ENCODE measurements around the gene ARF3. TPM values are rescaled to one million over a fixed set of nuclear protein-coding genes. Genes with fewer than 3 reads are reported as not detected.

The ARF3 gene
- total and polyA plus RNA-seq, 4 donors, result 14.1 to 29.5 (median 19.4) TPM

DNA sequence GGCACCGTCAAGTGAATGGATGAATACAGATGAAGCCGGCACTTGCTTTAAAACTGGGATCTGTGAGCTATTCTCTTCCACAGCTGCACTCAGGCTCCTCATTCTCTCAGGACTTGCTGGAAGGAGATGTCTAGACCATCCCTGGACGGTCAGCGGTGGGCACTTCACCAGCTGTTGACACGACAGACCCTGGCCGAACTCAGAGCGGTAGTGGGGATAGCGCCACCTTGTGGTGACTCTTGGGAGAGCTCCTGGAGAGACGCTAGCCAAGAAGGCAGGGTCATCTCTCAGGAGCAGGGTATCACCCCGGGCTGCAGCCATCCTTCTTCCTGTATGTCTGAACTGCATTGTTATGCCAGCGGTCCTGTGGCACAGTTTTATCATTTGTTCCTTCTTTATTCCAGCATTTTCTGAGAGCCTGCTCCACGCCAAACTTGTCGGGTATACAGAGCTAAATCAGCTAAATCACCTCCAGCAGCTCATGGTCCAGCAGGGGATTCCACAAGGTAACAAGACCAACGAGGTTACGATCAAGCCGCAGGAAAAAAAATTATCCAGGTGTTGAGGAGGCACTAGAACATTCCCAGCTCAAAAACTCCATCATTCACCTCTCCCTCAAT lies 30.9 kb upstream of the ARF3 start:
- no peak overlapping the region for H3K9ac ChIP-seq (ENCODE audit: low read depth in 1 of 2, low read length in 2 of 2)
- no peaks in the 10 kb centered on the region for H3K36me3 ChIP-seq (ENCODE audit: control insufficient read depth in 4 of 4, insufficient read depth in 3 of 4, low read depth in 1 of 4, low read length in 3 of 4)
- no peaks in the 10 kb centered on the region for H3K4me1 ChIP-seq (ENCODE audit: control insufficient read depth in 4 of 4, insufficient read depth in 4 of 4, low read length in 3 of 4)
- H3K27me3 ChIP-seq (ENCODE audit: control insufficient read depth in 4 of 4, insufficient read depth in 4 of 4, low read length in 3 of 4), result peaks cover 0 to 5% (median 1%) of the 10 kb centered on the region in 4 donors
- TF ChIP-seq, protein P1, sequence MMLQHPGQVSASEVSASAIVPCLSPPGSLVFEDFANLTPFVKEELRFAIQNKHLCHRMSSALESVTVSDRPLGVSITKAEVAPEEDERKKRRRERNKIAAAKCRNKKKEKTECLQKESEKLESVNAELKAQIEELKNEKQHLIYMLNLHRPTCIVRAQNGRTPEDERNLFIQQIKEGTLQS (IDR thresholded peaks at IDR 0.05), result no peak
- TF ChIP-seq YY1 (IDR thresholded peaks at IDR 0.05) (no peak), EGR1 (IDR thresholded peaks at IDR 0.05; ENCODE audit: low read depth in 2 of 2) (no peak), RAD21 (IDR thresholded peaks at IDR 0.05) (peak; percentile 45 to 68), RXRA (IDR thresholded peaks at IDR 0.05) (no peak), HNF4G (IDR thresholded peaks at IDR 0.05) (no peak)
- TF ChIP-seq, protein P2, sequence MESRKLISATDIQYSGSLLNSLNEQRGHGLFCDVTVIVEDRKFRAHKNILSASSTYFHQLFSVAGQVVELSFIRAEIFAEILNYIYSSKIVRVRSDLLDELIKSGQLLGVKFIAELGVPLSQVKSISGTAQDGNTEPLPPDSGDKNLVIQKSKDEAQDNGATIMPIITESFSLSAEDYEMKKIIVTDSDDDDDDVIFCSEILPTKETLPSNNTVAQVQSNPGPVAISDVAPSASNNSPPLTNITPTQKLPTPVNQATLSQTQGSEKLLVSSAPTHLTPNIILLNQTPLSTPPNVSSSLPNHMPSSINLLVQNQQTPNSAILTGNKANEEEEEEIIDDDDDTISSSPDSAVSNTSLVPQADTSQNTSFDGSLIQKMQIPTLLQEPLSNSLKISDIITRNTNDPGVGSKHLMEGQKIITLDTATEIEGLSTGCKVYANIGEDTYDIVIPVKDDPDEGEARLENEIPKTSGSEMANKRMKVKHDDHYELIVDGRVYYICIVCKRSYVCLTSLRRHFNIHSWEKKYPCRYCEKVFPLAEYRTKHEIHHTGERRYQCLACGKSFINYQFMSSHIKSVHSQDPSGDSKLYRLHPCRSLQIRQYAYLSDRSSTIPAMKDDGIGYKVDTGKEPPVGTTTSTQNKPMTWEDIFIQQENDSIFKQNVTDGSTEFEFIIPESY (IDR thresholded peaks at IDR 0.05), result no peak
- TF ChIP-seq, protein P3, sequence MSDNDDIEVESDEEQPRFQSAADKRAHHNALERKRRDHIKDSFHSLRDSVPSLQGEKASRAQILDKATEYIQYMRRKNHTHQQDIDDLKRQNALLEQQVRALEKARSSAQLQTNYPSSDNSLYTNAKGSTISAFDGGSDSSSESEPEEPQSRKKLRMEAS (IDR thresholded peaks at IDR 0.05), result no peak
- TF ChIP-seq, protein P4, sequence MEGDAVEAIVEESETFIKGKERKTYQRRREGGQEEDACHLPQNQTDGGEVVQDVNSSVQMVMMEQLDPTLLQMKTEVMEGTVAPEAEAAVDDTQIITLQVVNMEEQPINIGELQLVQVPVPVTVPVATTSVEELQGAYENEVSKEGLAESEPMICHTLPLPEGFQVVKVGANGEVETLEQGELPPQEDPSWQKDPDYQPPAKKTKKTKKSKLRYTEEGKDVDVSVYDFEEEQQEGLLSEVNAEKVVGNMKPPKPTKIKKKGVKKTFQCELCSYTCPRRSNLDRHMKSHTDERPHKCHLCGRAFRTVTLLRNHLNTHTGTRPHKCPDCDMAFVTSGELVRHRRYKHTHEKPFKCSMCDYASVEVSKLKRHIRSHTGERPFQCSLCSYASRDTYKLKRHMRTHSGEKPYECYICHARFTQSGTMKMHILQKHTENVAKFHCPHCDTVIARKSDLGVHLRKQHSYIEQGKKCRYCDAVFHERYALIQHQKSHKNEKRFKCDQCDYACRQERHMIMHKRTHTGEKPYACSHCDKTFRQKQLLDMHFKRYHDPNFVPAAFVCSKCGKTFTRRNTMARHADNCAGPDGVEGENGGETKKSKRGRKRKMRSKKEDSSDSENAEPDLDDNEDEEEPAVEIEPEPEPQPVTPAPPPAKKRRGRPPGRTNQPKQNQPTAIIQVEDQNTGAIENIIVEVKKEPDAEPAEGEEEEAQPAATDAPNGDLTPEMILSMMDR (IDR thresholded peaks at IDR 0.05; ENCODE audit: low read depth, low read length, missing input control), result peak; percentile 75
- DNase-seq (ENCODE audit: low spot score), result peak; percentile 75
- 26% methylated on average over 16 of the region's 16 CpGs for WGBS
- no peak overlapping the region for H3K4me3 ChIP-seq (ENCODE audit: low read depth in 1 of 3, low read length in 3 of 3)
- no peaks in the 10 kb centered on the region for H3K9me3 ChIP-seq (ENCODE audit: control insufficient read depth in 4 of 4, low read length in 3 of 4)
- H3K27ac ChIP-seq (ENCODE audit: low read depth in 1 of 2, low read length in 2 of 2), result no peak overlapping the region

DNA sequence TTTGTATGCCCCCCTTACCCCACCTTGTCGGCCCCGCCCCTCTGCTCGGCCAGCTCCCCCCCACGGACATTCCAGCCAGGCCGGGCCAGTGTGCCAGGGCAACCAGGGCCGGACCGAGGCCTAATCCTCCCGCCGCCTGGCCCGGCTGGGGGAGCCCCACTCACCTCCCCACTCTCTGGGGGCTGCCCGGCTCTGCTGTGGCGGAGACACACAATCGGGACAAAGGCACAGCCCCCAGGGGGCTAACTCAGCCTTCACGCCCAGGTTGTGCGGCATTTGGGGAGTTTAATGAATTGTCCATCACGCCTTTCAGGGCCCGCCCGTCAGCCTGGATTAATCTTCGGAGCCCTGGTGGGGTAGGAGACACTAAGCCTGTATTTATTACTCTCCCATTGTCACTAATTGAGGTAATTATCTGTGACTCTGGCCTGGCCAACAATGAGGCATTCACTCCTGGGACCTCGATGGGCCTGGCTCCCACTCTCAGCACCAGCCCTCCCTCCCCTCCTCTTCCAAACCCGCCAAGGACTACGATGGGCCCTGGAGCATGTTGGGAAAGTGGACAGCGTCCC lies 29.5 kb upstream of the ARF3 start:
- Histone ChIP-seq H3K27me3 (ENCODE audit: control insufficient read depth in 4 of 4, insufficient read depth in 4 of 4, low read length in 3 of 4) (peaks cover 0 to 9% (median 5%) of the 10 kb centered on the region in 4 donors), H3K27ac (ENCODE audit: low read depth in 1 of 2, low read length in 2 of 2) (no peak overlapping the region), H3K9ac (ENCODE audit: low read depth in 1 of 2, low read length in 2 of 2) (no peak overlapping the region), H3K36me3 (ENCODE audit: control insufficient read depth in 4 of 4, insufficient read depth in 3 of 4, low read depth in 1 of 4, low read length in 3 of 4) (no peaks in the 10 kb centered on the region), H3K4me3 (ENCODE audit: low read depth in 1 of 3, low read length in 3 of 3) (no peak overlapping the region), H3K9me3 (ENCODE audit: control insufficient read depth in 4 of 4, low read length in 3 of 4) (no peaks in the 10 kb centered on the region), H3K4me1 (ENCODE audit: control insufficient read depth in 4 of 4, insufficient read depth in 4 of 4, low read length in 3 of 4) (no peaks in the 10 kb centered on the region)
- no peak for DNase-seq (ENCODE audit: low spot score)
- 59% methylated on average over 23 of the region's 23 CpGs for WGBS
- no peak for TF ChIP-seq FOXA1 (IDR thresholded peaks at IDR 0.05)
- no peak for TF ChIP-seq FOXA2 (IDR thresholded peaks at IDR 0.05)
- TF ChIP-seq, protein P1 (IDR thresholded peaks at IDR 0.05), result no peak
- TF ChIP-seq EGR1 (IDR thresholded peaks at IDR 0.05; ENCODE audit: low read depth in 2 of 2), result no peak
- no peak for TF ChIP-seq TAF1 (conservative IDR thresholded peaks at IDR 0.05)
- TF ChIP-seq RAD21 (IDR thresholded peaks at IDR 0.05), result no peak
- TF ChIP-seq, protein P3 (IDR thresholded peaks at IDR 0.05), result no peak
- no peak for TF ChIP-seq SP1 (IDR thresholded peaks at IDR 0.05)
- TF ChIP-seq, protein P2 (IDR thresholded peaks at IDR 0.05), result no peak
- TF ChIP-seq, protein P4 (IDR thresholded peaks at IDR 0.05; ENCODE audit: low read depth, low read length, missing input control), result no peak
- TF ChIP-seq GABPA (IDR thresholded peaks at IDR 0.05 in 1 of 2, conservative IDR thresholded peaks at IDR 0.05 in 1 of 2), result no peak
- TF ChIP-seq HNF4A (conservative IDR thresholded peaks at IDR 0.05), result no peak
- TF ChIP-seq HNF4G (IDR thresholded peaks at IDR 0.05), result no peak
- TF ChIP-seq JUND (IDR thresholded peaks at IDR 0.05), result no peak
- TF ChIP-seq, protein P5, sequence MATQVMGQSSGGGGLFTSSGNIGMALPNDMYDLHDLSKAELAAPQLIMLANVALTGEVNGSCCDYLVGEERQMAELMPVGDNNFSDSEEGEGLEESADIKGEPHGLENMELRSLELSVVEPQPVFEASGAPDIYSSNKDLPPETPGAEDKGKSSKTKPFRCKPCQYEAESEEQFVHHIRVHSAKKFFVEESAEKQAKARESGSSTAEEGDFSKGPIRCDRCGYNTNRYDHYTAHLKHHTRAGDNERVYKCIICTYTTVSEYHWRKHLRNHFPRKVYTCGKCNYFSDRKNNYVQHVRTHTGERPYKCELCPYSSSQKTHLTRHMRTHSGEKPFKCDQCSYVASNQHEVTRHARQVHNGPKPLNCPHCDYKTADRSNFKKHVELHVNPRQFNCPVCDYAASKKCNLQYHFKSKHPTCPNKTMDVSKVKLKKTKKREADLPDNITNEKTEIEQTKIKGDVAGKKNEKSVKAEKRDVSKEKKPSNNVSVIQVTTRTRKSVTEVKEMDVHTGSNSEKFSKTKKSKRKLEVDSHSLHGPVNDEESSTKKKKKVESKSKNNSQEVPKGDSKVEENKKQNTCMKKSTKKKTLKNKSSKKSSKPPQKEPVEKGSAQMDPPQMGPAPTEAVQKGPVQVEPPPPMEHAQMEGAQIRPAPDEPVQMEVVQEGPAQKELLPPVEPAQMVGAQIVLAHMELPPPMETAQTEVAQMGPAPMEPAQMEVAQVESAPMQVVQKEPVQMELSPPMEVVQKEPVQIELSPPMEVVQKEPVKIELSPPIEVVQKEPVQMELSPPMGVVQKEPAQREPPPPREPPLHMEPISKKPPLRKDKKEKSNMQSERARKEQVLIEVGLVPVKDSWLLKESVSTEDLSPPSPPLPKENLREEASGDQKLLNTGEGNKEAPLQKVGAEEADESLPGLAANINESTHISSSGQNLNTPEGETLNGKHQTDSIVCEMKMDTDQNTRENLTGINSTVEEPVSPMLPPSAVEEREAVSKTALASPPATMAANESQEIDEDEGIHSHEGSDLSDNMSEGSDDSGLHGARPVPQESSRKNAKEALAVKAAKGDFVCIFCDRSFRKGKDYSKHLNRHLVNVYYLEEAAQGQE (IDR thresholded peaks at IDR 0.05), result no peak
